Kidney (tissue), 14 donors: ENCODE data around the gene FGD6. TPM values are rescaled to one million over a fixed set of nuclear protein-coding genes. Genes with fewer than 3 reads are reported as not detected.

Experiments
- DNase-seq, 5 donors: peaks; one replicate each; pipeline ENCODE4 v3.0.0-alpha.2; 2013 to 2020
- FAIRE-seq: peaks from 2 replicates; lab custom pipeline; 2012; peaks lifted over from hg19 to GRCh38; lab: Jason Lieb, UNC
- H3K27ac ChIP-seq, 2 donors: one replicate each; pipeline ENCODE4 v1.7.0; 2013; ENCODE audit warnings: low read depth in 2 of 2, low read length in 2 of 2, inconsistent platforms in 1 of 2
- H3K27me3 ChIP-seq: one replicate; pipeline ENCODE4 v1.7.1; 2013; ENCODE audit warnings: low read length, inconsistent platforms; ENCODE audit not compliant: control insufficient read depth, insufficient read depth
- H3K36me3 ChIP-seq, 3 donors: one replicate each; pipeline versions ENCODE4 v1.7.0 to v1.7.1; 2013; ENCODE audit warnings: low read length in 3 of 3, control low read depth in 1 of 3, inconsistent platforms in 1 of 3; ENCODE audit not compliant: insufficient read depth in 3 of 3, control insufficient read depth in 2 of 3
- H3K4me1 ChIP-seq, 3 donors: one replicate each; pipeline versions ENCODE4 v1.7.0 to v1.7.1; 2013; ENCODE audit warnings: low read length in 3 of 3, inconsistent platforms in 1 of 3, low read depth in 1 of 3; ENCODE audit not compliant: control insufficient read depth in 2 of 3, insufficient read depth in 2 of 3
- H3K4me3 ChIP-seq, 3 donors: one replicate each; pipeline versions ENCODE4 v1.7.0 to v1.8.1; 2013; ENCODE audit warnings: low read length in 3 of 3, control low read depth in 1 of 3, inconsistent platforms in 1 of 3
- H3K9ac ChIP-seq, 3 donors: one replicate each; pipeline versions ENCODE4 v1.7.0 to v1.7.1; 2013; ENCODE audit warnings: low read length in 3 of 3, control low read depth in 1 of 3, inconsistent platforms in 1 of 3
- H3K9me3 ChIP-seq, 3 donors: one replicate each; pipeline versions ENCODE4 v1.7.0 to v1.7.1; 2013; ENCODE audit warnings: low read length in 3 of 3, control low read depth in 1 of 3, inconsistent platforms in 1 of 3; ENCODE audit not compliant: control insufficient read depth in 2 of 3, insufficient read depth in 1 of 3
- intact Hi-C: fragments of 100-400 bp; cut with DNase I; formaldehyde crosslinking; loops from one replicate; pipeline ENCODE4 v1.11.1; 2022
- polyA plus RNA-seq: library from polyadenylated mRNA; stranded (reverse); fragments of 350-450 nt; fragmentation: Illumina TruSeq; extraction: RNeasy Lipid Tissue Mini Kit (QIAGEN cat#74804); gene quantifications from one replicate; pipeline ENCODE4 v1.2.3, GENCODE V29; 2014; ENCODE audit warnings: low read depth, low replicate concordance; ENCODE audit not compliant: insufficient read depth
- total RNA-seq: library from RNA; stranded (reverse); fragmentation: NEBNext Ultra II Directional; extraction: Animal tissue kit (Norgen Biotek cat#: 25700); gene quantifications from one replicate; pipeline ENCODE4 v1.2.1, GENCODE V29; 2021
- TF ChIP-seq, protein P1 (sequence below): IDR thresholded peaks from 3 replicates; pipeline ENCODE4 v1.5.1; 2012; ENCODE audit warnings: mild to moderate bottlenecking, moderate library complexity, borderline replicate concordance; ENCODE audit not compliant: insufficient read depth; ENCODE audit errors: extremely low read depth
- donor health status: control.
- donor health status: control.
- donor health status: control.
- donor health status: control.
- donor health status: control.
- donor health status: DM: yes; HTN: yes; CAD: no.
- donor health status: Normal renal cell carcinoma (clear cell type).

Gene FGD6
- total and polyA plus RNA-seq, 2 donors from 2014 or later: 1.2 to 19.8 TPM

DNA sequence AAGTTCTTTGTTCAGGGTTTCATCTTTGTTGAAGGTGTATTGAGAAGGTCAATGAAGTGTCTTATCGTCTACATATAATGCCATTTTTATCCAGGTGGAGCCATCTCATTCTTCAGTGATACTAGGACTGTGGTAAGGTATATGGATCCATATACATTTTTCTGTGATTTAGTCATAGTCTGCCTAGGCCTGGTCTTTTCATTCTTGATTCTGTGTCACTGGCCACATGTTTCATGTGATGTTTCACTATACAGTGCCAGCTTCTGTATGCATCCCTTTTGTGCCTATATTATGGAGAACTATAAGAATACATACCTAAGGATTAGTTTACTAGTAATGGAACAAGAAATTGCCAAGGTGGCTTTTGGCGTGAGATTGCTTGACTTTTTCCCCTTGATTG, 40.9 kb upstream of the FGD6 start:
- DNase-seq: no peak
- no peaks in the 10 kb centered on the region for H3K9me3 ChIP-seq
- H3K27ac ChIP-seq: no peak overlapping the region
- no peaks in the 10 kb centered on the region for H3K27me3 ChIP-seq
- no peak overlapping the region for H3K9ac ChIP-seq
- H3K4me3 ChIP-seq: no peak overlapping the region
- intact Hi-C loops: no loop called here
- H3K4me1 ChIP-seq: no peaks in the 10 kb centered on the region
- FAIRE-seq: no peak
- H3K36me3 ChIP-seq: peaks cover 3 to 17% (median 5%) of the 10 kb centered on the region in 3 donors
- TF ChIP-seq, protein P1, sequence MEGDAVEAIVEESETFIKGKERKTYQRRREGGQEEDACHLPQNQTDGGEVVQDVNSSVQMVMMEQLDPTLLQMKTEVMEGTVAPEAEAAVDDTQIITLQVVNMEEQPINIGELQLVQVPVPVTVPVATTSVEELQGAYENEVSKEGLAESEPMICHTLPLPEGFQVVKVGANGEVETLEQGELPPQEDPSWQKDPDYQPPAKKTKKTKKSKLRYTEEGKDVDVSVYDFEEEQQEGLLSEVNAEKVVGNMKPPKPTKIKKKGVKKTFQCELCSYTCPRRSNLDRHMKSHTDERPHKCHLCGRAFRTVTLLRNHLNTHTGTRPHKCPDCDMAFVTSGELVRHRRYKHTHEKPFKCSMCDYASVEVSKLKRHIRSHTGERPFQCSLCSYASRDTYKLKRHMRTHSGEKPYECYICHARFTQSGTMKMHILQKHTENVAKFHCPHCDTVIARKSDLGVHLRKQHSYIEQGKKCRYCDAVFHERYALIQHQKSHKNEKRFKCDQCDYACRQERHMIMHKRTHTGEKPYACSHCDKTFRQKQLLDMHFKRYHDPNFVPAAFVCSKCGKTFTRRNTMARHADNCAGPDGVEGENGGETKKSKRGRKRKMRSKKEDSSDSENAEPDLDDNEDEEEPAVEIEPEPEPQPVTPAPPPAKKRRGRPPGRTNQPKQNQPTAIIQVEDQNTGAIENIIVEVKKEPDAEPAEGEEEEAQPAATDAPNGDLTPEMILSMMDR: no peak

DNA sequence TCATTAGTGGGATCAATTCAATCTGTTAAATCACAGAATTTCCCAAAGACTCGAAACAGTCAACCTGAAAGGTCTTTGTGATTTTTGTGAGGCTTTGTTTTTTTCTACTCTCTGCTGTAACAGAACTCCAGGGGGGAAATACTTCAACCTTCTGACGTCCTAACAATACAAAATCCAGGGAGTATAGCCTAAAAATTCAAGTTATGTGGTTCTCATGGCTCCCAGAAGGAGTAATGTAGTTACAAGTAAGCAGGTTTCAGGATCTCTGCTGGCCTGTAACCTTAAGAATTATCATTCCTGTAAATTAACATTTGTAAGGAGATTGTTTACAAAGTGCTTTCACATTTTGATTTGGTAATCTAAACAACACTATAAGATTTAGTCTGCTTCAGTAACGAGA, 40.3 kb upstream of the FGD6 start:
- FAIRE-seq: no peak
- Histone ChIP-seq H3K27me3 (no peaks in the 10 kb centered on the region), H3K4me1 (no peaks in the 10 kb centered on the region), H3K27ac (no peak overlapping the region), H3K9ac (no peak overlapping the region), H3K4me3 (no peak overlapping the region), H3K36me3 (peaks cover 0 to 14% (median 0%) of the 10 kb centered on the region in 3 donors), H3K9me3 (no peaks in the 10 kb centered on the region)
- TF ChIP-seq, protein P1: no peak
- DNase-seq: no peak
- intact Hi-C loops: no loop called here

DNA sequence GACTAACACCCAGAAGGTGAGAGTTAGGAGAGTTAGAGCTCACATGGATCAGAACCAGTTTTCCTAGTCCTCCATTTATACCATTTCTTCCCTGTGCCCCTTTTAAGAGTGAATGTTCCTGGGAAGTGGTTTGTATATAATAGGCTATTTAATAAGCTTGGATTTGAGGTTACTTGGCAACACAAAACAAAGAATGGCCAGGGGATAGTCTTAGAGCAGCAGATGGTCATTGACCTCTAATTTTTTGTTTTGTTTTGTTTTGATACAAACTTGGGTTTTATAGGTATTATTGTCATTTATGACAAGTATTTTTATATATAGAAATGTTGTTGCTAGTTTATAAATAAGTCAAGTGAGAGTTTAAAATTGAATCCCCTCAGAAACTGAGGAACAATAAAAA, 36.1 kb upstream of the FGD6 start:
- TF ChIP-seq, protein P1: no peak
- no peaks in the 10 kb centered on the region for H3K9me3 ChIP-seq
- DNase-seq (no peak), FAIRE-seq (no peak)
- no peaks in the 10 kb centered on the region for H3K27me3 ChIP-seq
- H3K36me3 ChIP-seq: peaks cover 0 to 14% (median 0%) of the 10 kb centered on the region in 3 donors
- H3K9ac ChIP-seq: no peak overlapping the region
- no peak overlapping the region for H3K27ac ChIP-seq
- intact Hi-C loops: no loop called here
- no peak overlapping the region for H3K4me3 ChIP-seq
- H3K4me1 ChIP-seq: no peaks in the 10 kb centered on the region

DNA sequence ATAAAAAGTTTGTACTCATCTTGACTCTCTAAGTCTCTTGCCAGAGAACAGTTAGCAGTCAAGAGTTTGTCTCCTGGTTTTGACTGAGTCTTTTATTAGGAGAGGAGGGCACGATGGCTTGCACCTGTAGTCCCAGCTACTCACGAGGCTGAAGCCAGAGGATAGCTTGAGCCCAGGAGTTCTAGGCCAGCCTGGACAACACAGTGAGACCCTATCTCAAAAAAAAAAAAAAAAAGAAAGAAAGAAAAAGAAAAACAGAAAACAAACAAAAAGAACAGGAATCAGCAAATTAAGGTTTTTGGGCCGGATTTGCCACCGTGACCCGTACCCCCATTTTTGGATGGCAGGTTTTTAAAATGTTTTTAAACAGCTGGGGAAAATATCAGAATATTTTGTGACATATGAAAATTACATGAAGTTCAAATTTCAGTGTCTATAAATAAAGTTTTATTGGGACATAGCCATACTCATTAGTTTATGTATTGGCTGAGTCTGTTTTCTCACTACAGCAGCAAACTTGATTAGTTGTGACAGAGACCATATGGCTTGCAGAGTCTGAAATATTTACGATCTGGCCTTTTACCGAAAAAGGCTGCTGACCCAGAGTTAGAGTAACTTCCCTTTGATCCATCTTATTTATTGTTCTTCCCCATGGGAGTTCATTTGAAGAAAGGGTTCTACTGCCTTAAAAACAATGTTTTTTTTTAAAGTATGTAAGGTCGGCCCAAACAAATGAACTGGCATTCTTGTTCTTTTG, 31.5 kb upstream of the FGD6 start:
- intact Hi-C loops: no loop called here
- Histone ChIP-seq H3K4me3 (no peak overlapping the region), H3K9ac (no peak overlapping the region), H3K36me3 (peaks cover 0 to 4% (median 0%) of the 10 kb centered on the region in 3 donors), H3K27ac (no peak overlapping the region), H3K9me3 (no peaks in the 10 kb centered on the region), H3K4me1 (peaks cover 0 to 5% (median 0%) of the 10 kb centered on the region in 3 donors), H3K27me3 (no peaks in the 10 kb centered on the region)
- TF ChIP-seq, protein P1: no peak
- FAIRE-seq (no peak), DNase-seq (peak in 3 of 5 donors; percentile 32 to 91 (median 85))
